Nucleus accumbens (tissue), 56 donors: Measurements from ENCODE around the gene ULK1.

Source experiments
- DNase-seq, 56 donors: peaks; one replicate each; lab custom pipeline; 2025; lab: John Stamatoyannopoulos, UW

Gene ULK1

GRCh38 chr12:131894313-131894860, at the start of gene ULK1:
ULK1 (plus strand) TSS chr12:131894622; CDS start chr12:131895002, 380 bp downstream.
- DNase-seq, result peak; percentile 37 to 99 (median 91)

- no peak for DNase-seq
Observed at GRCh38 chr12:131844656-131845055, 49.8 kb upstream of the ULK1 start.

GRCh38 chr12:131845121-131845520, 49.3 kb upstream of the ULK1 start:
- no peak for DNase-seq

DNA sequence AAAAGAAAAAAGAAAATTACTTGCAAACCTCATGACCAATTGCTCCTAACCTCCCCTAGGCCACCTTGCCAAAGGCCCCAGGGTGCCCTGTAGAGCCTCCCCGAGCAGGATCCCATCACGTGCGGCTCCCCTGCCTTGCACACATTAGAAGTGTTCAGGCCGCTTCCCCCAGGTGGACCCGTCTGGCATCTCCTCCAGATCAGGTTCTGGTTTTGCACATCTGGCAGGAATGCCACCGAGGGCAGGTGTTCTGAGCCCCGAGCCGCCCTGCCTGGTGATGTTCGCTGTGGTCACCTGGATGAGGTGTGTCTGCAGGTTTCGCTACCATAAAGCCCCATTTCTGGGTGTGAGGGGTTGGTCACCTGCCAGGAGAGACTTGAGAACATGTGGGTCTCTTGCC, 47.0 kb upstream of the ULK1 start:
- DNase-seq, result no peak

GRCh38 chr12:131848753-131849152, 45.7 kb upstream of the ULK1 start:
- DNase-seq, result no peak

DNA sequence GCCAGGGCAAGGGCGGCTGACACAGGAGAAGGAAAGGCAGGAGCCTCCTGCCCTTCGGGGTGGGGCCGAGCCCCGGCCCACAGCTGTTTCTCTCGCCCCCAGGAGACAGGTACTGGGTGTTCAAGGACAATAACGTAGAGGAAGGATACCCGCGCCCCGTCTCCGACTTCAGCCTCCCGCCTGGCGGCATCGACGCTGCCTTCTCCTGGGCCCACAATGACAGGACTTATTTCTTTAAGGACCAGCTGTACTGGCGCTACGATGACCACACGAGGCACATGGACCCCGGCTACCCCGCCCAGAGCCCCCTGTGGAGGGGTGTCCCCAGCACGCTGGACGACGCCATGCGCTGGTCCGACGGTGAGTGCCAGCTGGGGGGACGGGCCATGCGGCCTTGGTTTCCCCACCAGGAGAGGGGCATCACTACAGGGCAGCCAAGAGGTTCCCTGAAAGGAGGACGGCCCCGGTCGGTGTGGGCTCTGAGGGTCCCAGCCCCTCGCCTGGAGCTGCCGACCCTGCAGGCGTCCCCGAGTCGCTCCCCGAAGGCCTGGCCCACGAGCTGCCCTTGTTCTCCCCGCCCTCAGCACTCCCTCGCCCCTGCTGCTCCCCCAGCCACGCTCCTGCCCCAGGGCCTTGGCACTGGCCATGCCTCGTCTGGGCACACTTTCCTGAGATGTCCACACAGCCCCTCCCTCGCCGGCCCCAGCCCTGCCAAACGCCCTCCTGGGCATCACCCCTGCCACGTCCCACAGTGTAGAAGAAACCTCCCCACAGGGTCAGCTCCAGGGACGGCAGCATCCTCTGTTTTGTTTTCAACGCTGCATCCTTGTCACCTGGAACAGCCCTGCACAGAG, 44.5 kb upstream of the ULK1 start:
- DNase-seq, result no peak

- DNase-seq, result peak in 7 of 56 donors; percentile 12 to 55 (median 25)
Observed at GRCh38 chr12:131850856-131851559, 43.4 kb upstream of the ULK1 start.

DNA sequence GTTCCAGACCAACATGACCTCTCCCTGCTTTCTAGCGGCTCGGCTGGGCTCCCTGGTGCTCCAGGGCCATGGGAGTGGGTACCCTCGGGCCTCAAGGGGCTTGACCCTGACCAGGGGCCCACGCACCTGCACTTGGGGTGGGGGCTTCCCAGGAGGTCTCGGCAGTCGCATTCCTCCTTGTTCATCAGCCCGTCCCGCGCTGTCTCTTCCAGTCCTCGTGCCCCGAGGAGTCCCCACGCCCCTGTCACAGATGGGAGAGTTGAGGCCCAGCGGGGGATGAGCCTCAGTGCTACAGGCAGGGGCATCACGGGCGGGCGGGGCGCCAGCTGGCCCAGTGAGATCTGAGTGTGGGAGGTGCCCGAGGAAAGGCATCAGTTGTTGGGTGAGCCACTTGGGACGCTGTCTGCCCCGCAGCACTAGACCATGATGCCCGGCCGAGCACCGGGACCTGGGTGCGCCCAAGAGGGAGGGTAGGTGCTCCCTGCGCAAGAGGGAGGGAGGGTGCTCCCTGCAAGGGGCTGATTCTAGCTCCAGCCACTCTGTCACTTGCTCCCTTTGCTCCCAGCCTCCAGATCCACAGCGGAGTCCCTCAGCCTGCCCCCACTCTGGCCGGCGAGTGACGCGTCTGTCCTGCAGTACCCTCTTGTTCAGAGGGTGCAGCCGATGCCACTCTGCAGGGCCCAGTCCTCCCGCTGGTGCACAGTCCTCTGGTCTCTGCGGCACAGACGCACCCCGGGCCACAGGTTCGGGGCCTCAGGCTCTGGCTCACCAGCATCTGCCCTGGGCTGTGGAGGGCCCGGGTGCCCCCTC, 42.5 kb upstream of the ULK1 start:
- DNase-seq, result no peak

- DNase-seq, result no peak
Observed at GRCh38 chr12:131852551-131853299, 41.7 kb upstream of the ULK1 start.

DNA sequence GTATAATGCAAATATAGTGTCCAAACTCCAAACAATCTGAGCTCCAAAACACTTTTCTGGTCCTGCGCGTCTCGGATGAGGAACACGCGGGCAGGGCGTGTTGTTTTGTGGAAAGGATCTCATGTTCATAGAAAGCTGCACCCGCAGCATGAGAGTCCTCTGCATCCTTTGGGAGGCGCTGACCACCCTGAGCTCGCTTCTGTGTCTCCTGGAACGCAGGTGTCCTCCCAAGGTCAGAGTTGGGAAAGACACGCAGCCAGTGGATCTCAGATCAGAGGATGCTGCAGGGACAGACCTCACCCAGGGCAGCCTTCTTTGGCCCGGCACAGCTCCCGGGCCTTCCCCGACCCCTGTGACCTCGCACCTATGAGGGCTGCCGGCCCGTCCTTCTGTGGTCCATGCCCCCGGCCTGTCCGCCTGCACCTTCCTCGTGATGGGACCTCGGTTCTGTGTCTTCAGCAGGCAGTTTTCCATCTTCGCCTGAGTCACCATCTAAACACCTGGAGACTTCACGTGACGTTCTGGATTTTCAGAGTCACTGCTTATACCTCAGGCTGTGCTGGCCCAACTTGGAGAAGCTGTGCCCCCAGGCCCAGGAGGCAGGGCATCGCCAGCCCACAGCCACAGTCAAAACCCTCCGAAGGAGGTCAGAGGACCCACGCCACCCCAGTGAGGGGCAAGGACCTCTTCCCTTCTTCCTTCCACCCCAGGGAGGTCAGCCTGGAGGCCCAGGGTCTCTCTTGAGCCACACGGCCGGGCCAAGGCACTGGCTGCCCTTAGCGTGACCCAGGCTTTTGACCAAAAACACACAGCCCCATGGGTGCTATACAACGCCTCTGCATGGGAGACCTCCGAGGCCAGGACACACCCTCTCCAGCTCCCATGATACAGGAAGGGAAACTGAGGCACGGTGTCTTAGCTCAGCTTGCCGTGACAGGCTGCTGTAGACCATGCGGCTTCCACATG, 40.3 kb upstream of the ULK1 start:
- DNase-seq, result peak in 1 of 56 donors; percentile 39

DNA sequence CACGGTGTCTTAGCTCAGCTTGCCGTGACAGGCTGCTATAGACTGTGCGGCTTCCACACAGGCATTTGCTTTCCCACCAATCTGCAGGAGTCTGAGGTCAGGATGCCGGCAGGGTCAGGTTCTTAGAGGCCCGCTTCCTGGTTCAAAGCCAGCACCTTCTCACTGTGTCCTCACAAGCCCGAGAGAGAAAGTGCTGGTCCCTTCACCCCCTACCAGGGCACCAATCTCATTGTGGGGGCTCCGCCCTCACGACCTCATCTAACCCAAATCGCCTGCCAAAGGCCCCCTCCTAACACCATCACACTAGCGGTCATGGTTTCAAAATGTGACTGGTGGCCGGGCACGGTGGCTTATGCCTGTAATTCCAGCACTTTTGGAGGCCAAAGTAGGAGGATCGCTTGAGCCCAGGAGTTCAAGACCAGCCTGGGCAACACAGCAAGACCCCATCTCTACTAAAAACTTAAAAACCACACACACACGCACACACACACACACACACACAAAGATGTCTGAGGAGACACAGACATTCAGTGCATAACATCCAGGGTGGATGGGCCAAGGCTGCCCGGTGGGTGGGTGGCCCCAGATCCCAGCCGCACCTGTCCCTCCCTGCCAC, 39.5 kb upstream of the ULK1 start:
- no peak for DNase-seq

DNA sequence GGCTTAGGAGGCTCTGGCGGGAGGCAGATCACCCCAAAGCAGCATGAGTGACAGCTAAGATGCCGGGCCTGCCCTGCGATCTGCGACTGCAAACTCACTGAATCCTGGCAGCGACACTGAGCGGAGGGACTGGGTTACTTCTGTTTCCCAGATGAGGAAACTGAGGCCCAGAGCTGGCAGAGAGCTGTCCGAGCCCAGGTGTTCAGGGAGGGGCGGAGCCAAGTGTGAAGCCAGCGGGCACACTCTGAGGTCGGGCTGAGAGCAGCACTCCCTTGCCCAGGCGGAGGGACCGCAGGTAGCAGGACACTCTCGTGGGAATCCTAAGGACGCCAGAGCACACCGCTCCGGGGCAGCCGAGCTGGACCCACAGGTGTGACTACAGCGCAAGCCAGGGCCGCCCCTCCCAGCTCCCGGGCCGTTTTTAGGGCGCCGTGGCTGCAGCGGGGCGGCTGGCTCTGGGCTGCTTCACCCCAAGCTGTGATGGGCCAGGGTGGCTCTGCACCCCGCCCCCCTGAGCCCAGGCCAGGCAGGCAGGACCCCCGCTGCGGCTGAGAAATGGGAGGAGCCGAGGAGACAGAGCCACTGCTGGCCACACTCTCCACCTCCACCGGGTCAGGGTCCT, 38.8 kb upstream of the ULK1 start:
- DNase-seq, result no peak

DNA sequence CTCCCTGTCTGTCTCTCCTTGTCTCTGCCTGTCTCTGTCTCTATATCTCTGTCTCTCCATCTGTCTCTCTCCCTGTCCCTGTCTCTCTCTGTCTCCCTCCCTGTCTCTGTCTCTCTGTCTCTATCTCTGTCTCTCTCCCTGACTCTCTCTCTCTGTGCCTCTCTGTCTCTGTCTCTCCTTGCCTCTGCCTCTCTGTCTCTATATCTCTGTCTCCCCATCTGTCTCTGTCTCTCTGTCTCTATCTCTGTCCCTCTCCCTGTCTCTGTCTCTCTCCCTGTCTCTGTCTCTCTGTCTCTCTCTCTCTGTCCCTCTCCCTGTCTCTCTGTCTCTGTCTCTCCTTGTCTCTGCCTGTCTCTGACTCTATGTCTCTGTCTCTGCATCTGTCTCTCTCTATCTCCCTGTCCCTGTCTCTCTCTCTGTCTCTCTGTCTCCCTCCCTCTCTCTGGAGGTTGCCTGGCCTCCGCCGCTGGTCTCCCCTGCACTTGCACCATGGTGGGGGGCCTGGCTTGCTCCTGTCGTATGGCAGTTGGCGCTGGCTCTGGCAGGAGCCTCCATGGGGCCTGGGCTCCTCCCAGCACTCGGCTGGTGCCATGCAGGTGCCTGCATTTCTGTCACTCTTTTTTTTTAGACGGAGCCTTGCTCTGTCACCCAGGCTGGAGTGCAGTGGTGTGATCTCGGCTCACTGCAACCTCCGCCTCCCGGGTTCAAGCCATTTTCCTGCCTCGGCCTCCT, 37.9 kb upstream of the ULK1 start:
- DNase-seq, result no peak

- DNase-seq, result no peak
Observed at GRCh38 chr12:131857908-131858850, 36.2 kb upstream of the ULK1 start.

- DNase-seq, result peak in 1 of 56 donors; percentile 22
Observed at GRCh38 chr12:131860472-131861260, 33.8 kb upstream of the ULK1 start.
